NT2/D1 (cell line): Measurements from ENCODE around the gene GNAI3.

Source experiments
- YY1 ChIP-seq: IDR thresholded peaks from 2 replicates; pipeline ENCODE4 v1.6.1; 2011; ENCODE audit not compliant: insufficient read length, insufficient read depth
- ZNF274 ChIP-seq: IDR thresholded peaks from 2 replicates; pipeline ENCODE4 v1.6.1; 2011; ENCODE audit warnings: mild to moderate bottlenecking, low read depth, low read length

GRCh38 chr1:109570414-109570813, 22.0 kb downstream of the GNAI3 start:
- TF ChIP-seq YY1 = no peak
- TF ChIP-seq ZNF274 = no peak
